Stimulated activated CD8-positive, alpha-beta memory T cell treated with anti-CD3 and anti-CD28 coated beads, Interleukin-4, amount 100 ng/mL, for 24 hours (primary cell): ENCODE results near the gene TFR2.

Experiments used
- DNase-seq: peaks from one replicate; pipeline ENCODE4 v3.0.0-alpha.2; 2020; ENCODE audit warnings: low read depth

TFR2 gene

GRCh38 chr7:100654908-100655831 lies 13.8 kb upstream of the TFR2 start:
- DNase-seq, result no peak

- DNase-seq, result no peak
These were observed 8.6 kb upstream of the TFR2 start for GRCh38 chr7:100649826-100650565.

GRCh38 chr7:100642534-100642907 lies 1.2 kb upstream of the TFR2 start:
- DNase-seq, result peak; percentile 12

- DNase-seq, result no peak
These were observed 645 bp upstream of the TFR2 start for GRCh38 chr7:100641860-100642533.

- no peak for DNase-seq
These were observed 573 bp downstream of the TFR2 start for GRCh38 chr7:100640517-100641440.

- no peak for DNase-seq
These were observed 1.3 kb downstream of the TFR2 start for GRCh38 chr7:100639995-100640516.

GRCh38 chr7:100632951-100633717 lies 8.2 kb downstream of the TFR2 start:
- DNase-seq, result peak; percentile 57

- no peak for DNase-seq
These were observed 11.3 kb downstream of the TFR2 start for GRCh38 chr7:100630066-100630465.

GRCh38 chr7:100629117-100629716 lies 12.1 kb downstream of the TFR2 start:
- no peak for DNase-seq

- DNase-seq, result no peak
These were observed 14.2 kb downstream of the TFR2 start for GRCh38 chr7:100627238-100627549.

- peak; percentile 79 for DNase-seq
These were observed 14.7 kb downstream of the TFR2 start for GRCh38 chr7:100626530-100627237.

GRCh38 chr7:100626055-100626454 lies 15.3 kb downstream of the TFR2 start:
- DNase-seq, result no peak

- no peak for DNase-seq
These were observed 17.2 kb downstream of the TFR2 start for GRCh38 chr7:100623951-100624824.

- DNase-seq, result no peak
These were observed 19.8 kb downstream of the TFR2 start for GRCh38 chr7:100621554-100621953.

GRCh38 chr7:100620804-100621203 lies 20.5 kb downstream of the TFR2 start:
- no peak for DNase-seq

GRCh38 chr7:100620239-100620638 lies 21.1 kb downstream of the TFR2 start:
- DNase-seq, result no peak

- no peak for DNase-seq
These were observed 27.0 kb downstream of the TFR2 start for GRCh38 chr7:100614308-100614861.
